ENCODE data around the gene ERMN. TPM values are rescaled to one million over a fixed set of nuclear protein-coding genes. Genes with fewer than 3 reads are reported as not detected.
"Not testable (repeated sequence)": the region's sequence is repeated elsewhere in the genome, so short reads cannot be mapped to it uniquely, and the experiment has no call there.

The ERMN gene, protein sequence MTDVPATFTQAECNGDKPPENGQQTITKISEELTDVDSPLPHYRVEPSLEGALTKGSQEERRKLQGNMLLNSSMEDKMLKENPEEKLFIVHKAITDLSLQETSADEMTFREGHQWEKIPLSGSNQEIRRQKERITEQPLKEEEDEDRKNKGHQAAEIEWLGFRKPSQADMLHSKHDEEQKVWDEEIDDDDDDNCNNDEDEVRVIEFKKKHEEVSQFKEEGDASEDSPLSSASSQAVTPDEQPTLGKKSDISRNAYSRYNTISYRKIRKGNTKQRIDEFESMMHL
- not detected for total RNA-seq
- long read RNA-seq: 0 reads

DNA sequence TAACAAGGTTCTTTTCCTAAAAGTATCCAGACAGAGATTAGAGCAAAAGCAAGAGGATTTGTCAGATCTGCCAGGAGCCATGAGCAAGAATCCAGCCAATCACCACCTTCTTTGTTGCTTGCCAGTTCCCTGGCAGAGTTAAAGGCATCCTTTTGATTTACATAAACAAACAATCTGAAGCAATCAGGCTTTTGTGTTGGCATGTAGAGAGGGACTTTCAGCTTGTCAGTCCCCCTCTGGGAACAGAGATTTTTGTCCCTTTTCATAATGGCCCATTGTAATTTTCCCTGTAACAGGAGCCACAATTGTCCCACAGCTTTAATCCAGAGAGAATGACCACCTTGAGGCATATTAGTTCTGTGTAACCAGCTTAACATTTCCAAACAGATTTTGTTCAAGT, at the start of gene ERMN:
Gene ERMN (minus strand): TSS at position 39 of the 400 bp plus-strand sequence. CDS start 182 bp downstream, outside the sequence.
- intact Hi-C loops (cut with DNase I): loop anchor here (5.0 kb wide), 1 partner anchor 167 kb away; no protein-coding TSS in a partner anchor
- no peak for DNase-seq (ENCODE audit: low spot score)

DNA sequence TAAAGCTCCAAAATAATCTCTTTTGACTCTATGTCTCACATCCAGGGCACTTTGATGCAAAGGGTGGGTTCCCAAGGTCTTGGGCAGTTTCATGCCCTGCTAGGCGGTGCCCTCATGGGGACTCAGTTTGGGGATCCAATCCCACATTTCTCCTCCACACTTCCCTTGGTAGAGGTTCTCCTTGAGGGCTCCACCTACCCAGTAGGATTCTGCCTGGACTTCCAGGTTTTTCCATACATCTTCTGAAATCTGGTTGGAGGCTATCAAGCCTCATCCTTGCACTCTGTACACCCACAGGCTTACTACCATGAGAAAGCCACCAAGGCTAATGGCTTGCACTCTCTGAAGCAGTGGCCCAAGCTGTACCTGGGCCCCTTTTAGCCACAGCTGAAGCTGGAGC, 49.8 kb upstream of the ERMN start:
- intact Hi-C loops (cut with DNase I): no loop called here
- no peak for DNase-seq (ENCODE audit: low spot score)

DNA sequence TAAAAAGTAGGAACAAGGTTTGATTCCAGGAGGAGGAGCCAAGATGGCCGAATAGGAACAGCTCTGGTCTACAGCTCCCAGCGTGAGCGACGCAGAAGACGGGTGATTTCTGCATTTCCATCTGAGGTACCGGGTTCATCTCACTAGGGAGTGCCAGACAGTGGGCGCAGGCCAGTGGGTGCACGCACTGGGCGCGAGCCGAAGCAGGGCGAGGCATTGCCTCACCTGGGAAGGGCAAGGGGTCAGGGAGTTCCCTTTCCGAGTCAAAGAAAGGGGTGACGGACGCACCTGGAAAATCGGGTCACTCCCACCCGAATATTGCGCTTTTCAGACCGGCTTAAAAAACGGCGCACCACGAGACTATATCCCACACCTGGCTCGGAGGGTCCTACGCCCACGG, 42.9 kb upstream of the ERMN start:
- intact Hi-C loops (cut with DNase I); DNase-seq (ENCODE audit: low spot score): not testable (repeated sequence)

DNA sequence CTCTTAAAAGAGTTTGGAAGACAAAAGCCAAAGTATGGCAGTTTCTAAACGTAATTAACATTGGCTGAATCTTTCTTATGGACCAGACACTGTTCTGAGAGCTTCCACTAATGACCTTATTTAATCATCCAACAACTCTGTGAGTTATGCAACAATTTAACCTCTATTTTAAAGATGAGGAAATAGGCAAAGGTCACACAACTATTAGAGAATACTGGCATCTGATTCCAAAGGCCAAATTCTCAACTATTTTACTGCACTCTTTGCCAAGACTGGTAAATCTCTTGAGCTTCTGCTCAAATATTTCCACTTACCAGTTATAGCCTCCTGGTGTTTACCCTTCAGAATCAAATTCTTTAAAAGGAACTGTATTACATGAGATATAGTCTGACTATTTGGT, 42.1 kb upstream of the ERMN start:
- DNase-seq (ENCODE audit: low spot score): no peak
- intact Hi-C loops (cut with DNase I): no loop called here

DNA sequence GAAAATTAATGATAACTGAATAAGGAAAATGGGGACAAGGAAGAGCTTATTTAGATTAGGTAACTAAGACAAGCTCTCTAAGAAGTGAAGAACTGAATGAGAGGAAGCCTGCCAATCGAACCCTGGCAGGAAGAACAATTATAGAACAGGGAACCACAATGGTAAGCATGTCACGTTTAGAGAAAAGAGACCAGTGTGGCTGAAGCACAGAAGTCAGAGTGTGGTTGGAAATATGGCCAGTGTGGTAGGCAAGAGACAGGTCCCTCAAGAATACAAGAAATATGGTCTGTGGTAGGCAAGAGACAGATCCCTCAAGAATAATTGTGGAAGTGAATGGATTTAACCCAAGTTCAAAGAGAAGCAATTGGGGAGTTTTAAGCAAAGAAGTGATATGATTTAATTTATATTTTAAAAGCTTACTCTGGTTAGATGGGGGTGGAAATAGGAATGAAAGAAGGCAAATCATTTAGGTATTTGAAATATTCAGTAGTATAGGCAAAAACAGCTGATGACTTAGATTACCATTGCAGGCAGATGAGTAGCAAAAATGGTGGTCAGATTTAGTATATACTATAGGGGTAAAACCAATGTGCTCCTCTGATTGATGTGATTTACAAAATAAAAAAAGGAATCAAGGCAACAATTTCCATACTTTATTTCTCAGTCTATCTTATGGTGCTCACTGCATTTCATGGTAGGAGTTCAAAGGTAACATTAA, 38.8 kb upstream of the ERMN start:
- intact Hi-C loops (cut with DNase I): no loop called here
- no peak for DNase-seq (ENCODE audit: low spot score)

DNA sequence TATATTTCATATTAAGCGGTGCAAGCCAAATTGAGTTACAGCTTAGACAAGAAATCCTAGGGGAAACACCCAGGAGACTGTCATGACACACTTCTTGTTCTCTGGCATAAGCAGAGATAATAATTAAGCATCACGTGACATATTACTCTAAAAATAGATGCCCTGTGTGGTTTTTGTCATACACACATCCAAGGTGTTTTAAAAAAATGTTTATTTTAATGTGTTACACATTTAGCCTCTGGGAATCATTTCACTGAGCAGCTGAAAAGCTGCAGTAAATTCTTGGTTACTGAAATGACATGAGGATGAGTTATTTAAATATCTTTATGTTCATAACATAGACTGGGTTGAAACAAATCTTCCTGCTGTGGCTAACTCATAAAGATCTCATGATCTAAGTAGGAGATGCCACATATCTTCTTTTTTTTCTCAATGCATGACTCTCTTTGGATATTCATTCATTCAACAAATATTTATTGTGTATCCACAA, 38.0 kb upstream of the ERMN start:
- DNase-seq (ENCODE audit: low spot score): no peak
- intact Hi-C loops (cut with DNase I): no loop called here

DNA sequence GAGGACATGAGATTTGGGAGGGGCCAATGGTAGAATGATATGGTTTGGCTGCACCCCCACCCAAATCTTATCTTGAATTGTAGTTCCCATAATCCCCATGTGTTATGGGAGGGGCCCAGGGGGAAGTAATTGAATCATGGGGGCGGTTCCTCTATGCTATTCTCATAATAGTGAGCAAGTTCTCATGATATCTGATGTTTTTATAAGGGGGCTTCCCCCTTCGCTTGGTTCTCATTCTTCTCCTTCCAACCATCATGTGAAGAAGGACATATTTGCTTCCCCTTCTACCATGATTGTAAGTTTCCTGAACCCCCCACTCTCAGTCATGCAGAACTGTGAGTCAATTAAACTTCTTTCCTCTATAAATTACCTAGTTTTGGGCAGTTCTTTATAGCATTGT, 37.0 kb upstream of the ERMN start:
- no peak for DNase-seq (ENCODE audit: low spot score)
- intact Hi-C loops (cut with DNase I): no loop called here

DNA sequence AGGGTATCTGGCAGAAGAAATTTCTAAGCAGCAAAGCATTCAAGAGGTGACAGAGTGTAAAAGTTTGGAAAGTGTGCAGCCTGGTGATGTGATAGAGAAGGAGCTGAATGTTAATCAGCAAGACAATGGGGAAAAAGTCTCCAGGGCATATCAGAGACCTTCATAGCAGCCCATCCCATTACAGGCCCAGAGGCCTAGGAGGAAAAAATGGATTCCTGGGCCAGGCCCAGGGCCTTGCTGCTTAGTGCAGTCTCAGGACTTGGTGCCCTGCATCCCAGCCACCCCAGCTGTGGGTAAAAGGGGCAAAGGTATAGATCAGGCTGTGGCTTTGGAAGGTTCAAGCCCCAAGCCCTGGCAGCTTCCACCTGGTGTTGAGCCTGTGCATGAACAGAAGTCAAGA, 35.9 kb upstream of the ERMN start:
- no peak for DNase-seq (ENCODE audit: low spot score)
- intact Hi-C loops (cut with DNase I): no loop called here

DNA sequence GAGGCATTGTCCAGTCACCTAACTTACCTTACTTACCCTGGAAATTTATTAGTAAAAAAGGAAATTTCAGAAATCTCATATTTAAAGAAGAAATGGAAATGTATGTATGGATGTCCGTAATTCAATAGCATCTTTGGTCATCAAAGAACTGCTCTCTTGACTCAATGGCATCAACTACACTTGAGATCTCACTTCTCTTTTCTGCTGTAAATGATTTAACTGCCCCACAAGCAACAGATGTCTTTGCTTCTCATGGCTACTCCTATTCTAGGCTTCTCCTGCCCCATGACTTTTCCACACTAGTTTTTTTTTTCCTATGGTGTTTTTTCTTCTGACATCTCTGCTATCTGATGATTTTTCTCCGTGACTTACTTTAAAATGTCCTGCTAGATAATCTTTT, 34.0 kb upstream of the ERMN start:
- DNase-seq (ENCODE audit: low spot score): no peak
- intact Hi-C loops (cut with DNase I): no loop called here

DNA sequence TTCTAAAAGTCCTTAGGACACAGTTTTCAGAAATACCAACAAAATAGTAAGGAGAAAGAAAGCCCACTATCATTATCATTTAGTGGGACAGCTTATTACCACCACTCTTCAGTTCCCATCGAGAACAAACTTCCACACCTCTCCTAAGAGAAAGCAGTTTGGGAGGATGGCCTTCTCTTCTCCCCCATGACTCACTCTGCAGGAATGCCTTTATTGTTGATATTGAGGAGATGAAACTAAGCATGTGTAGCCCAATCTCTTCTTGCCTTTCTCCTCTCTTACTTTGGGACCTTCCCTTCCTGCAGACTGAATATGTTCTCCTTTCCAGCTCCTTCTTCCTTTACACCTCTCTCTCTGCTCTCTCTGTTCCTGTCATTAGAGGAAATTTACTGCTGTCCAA, 30.0 kb upstream of the ERMN start:
- intact Hi-C loops (cut with DNase I): no loop called here
- no peak for DNase-seq (ENCODE audit: low spot score)

DNA sequence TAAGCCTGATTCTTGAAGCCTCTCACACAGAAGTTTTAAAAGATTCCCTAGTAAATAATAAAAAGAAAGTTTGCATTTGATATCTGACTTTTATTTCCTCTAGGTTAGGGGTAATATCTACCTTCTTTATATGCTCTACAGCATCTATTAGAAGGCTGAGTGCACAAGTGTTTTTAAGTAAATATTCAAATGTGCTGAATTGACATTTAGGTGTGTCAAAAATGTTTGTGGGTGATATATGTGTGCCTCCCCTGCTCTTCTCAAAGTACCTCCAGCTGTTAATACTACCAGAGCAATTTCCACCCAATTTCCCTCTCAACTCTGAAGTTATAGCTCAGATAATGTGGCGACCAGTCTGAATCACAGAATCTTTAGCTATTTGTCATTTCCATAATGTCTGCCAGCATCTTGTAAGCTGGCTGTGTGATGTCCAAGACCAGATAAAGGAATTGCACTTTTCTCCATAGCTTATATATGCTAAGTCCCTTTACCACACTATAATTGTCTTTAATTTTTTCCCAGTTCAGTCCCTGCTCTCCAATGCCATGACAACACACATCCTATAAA, 24.4 kb upstream of the ERMN start:
- intact Hi-C loops (cut with DNase I): no loop called here
- no peak for DNase-seq (ENCODE audit: low spot score)

DNA sequence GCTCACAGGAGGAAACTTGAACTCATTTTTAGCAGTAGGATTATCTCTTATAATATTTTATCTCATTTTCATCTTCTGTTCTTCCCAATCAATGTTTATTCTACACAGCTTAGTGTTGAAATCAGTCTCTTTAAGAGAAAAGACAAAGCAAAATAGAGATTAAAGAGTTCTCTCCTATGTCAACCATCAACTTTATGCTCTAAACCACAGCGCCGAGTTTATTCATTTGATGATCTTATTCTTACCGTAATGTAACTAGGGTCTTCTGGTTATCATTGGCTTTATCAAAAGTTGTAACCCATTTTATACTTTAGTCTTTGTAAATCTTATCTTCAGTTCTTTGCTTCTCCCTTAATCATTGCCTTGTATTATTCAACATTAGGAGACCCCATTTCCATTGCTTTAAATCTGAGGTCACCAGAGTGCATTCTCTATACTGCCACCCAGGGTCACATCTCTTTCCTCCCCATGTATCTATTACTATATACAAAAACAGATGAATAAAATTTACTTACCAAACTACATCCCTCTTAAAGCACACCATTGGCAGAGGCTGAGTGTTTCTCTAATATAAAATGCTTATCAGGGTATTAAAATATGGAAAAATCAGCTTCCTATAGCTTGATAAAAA, 22.8 kb upstream of the ERMN start:
- no peak for DNase-seq (ENCODE audit: low spot score)
- intact Hi-C loops (cut with DNase I): no loop called here

DNA sequence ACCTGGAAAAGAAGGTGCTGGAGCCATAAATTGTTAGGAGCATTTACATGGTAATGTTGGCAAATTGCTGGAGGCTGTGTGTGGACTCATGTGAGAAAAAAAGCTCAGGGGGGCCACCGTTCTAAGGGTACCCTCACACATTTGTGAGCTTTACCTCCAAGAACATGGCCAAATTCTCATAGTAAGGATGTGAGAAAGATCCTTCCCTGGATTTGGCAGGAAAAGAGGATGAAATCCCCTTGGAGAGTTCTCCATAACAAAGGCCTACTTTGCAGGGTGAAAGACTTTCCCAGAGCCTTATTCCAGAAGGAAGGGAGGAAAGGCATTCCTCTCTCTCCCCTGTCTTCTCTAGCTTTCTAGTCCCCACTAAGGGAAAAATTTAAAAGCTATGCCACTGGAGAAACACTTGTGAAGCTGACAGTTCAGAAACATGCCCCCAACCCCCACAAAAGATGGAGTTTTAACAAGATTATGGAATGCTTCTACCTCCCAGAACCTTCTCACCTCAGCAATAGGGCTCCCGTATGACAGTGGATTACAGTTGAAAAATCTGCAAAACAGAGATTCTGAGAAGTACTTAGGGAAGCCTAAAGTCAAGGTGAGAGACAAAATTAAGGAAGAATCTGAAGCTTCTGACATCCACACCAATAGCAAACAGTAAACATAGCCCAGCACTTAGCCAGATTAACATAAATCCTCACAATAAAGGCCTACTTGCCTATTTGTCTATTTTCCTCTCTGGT, 20.2 kb upstream of the ERMN start:
- intact Hi-C loops (cut with DNase I): no loop called here
- DNase-seq (ENCODE audit: low spot score): no peak

DNA sequence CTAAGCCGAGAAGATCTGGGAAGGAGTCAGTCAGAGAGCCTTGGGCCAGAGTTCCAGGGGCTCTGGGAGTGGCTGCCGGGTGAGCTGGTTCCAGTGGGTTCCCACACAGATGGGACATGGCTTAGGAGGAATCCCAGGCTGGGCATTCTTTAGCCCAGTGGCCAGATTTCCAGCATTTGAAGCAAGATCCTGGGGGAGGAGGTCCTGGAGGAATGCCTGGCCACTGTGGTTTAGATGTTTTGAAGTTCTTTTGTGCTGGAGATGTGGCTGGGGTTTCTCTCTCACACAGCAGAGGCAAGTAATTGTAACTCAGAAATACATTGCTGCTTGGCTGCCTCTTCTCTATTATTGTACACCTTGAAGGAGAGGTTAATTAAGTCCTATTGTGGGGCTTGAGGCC, 15.8 kb upstream of the ERMN start:
- DNase-seq (ENCODE audit: low spot score); intact Hi-C loops (cut with DNase I): not testable (repeated sequence)

DNA sequence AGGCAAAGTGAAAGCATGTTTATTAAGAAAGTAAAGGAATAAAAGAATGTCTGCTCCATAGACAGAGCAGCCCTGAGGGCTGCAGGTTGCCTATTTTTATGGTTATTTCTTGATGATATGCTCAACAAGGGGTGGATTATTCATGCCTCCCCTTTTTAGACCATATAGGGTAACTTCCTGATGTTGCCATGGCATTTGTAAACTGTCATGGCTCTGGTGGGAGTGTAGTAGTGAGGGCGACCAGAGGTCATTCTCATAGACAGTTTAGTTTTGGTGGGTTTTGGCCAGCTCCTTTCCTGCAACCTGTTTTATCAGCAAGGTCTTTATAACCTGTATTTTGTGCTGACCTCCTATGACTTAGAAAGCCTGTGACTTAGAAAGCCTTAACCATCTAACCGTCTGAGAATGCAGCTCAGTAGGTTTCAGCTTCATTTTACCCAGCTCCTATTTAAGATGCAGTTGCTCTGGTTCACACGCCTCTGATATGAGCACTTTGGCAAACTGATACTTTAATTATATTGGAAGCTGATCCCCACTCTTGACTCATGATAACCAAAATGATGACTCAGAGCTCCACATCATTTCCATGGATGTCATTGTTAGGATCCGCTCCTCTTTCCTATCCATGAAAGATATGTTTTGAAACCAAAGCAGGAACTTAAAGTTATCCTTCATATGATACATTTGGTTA, 14.5 kb upstream of the ERMN start:
- no peak for DNase-seq (ENCODE audit: low spot score)
- intact Hi-C loops (cut with DNase I): no loop called here

DNA sequence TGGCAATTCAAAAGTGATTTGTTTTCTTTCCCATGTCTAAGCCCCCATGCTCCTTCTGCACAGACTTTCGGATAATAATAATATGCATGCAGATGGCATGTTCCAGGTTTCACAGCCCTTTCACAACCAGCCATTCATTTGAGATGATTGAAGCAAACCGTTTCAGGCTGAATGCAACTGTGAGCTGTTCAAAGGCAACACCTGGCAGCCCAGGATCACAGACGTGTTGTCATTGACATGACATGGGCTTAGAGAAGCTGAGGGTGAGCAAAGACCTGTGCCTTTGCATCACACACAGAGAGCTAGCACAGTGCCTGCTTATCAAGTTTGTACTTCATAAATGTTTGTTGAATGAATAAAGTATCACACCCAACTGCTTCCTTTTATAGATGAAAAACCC, 12.4 kb upstream of the ERMN start:
- no peak for DNase-seq (ENCODE audit: low spot score)
- intact Hi-C loops (cut with DNase I): no loop called here

DNA sequence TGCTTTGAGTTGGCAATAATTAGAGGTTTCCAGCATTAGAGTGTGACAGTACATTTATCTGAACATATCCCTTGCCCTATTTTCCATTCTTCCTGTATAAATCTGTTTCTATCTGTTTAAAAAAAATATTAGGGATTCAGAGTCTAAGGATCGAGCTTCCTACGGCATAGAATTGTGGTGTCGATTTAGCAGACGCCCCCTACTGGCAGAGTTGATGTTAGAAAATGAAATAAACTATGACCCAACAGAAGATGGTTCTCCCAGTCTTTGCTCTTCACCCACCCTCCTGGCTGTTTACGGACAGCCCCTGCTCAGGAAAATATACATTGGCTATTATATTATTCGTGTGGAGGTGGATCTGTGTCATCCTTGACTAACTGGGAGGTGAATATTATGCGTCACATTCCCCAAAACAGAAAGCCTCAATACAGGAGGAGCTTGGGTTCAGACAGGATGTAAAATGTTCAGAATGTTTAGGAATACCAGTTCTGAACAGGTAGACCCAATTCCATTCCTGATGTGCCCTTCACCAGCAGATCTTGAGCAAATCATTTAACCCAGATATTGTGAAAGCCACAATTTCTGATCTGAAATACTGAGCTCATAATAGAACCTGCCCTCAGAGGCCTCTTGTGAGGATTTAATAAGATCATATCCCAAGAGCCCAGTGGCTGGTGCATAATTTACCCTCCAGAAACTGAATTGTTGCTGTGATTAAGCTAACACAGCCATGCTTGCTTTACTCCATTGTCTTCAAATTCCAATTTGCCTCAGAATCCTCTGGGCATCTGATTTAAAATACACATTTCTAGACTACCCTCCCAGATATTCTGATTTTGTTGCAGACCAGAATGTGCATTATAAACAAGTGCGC, 10.8 kb upstream of the ERMN start:
- intact Hi-C loops (cut with DNase I): no loop called here
- no peak for DNase-seq (ENCODE audit: low spot score)

DNA sequence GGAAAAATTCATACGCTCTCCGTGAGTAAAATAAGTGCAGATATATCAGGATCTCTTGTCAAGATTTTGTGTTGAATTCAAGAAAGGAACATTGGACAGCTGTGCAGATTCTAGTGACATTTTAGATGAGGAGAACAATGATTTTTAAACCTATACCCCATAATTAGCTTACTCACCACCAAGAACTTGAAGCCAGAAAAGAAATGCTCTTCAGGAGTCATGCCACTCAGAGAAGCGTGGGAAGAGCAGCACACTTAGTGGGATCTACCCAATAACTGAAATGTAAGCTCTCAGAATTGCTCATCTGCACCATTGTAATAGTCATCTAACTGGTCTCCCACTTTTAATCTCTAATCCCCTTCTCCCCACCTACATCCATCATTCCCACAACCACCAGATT, 9.2 kb upstream of the ERMN start:
- intact Hi-C loops (cut with DNase I): no loop called here

More for the DNA sequence above, 9.2 kb upstream of the ERMN start:
- DNase-seq (ENCODE audit: low spot score): no peak
